Ascending aorta (tissue), 2 donors: ENCODE data around the gene CMTR1. TPM values are rescaled to one million over a fixed set of nuclear protein-coding genes. Genes with fewer than 3 reads are reported as not detected.

Experiments used
- DNase-seq, 2 donors: peaks; one replicate each; pipeline ENCODE4 v3.0.0-alpha.2; 2019; ENCODE audit warnings: low spot score in 2 of 2
- H3K27ac ChIP-seq, 2 donors: fragments of 200-600 bp; sonication (generic); one replicate each; pipeline ENCODE4 v1.5.1; 2016 to 2017; ENCODE audit warnings: mild to moderate bottlenecking in 1 of 2
- H3K27me3 ChIP-seq: fragments of 200-600 bp; sonication (generic); one replicate; pipeline ENCODE4 v1.5.1; 2017
- H3K36me3 ChIP-seq, 2 donors: fragments of 200-600 bp; sonication (generic); one replicate each; pipeline ENCODE4 v1.5.1; 2016
- H3K4me1 ChIP-seq, 2 donors: fragments of 200-600 bp; sonication (generic); one replicate each; pipeline ENCODE4 v1.5.1; 2016 to 2017; ENCODE audit warnings: mild to moderate bottlenecking in 1 of 2
- H3K4me3 ChIP-seq, 2 donors: fragments of 200-600 bp; sonication (generic); one replicate each; pipeline ENCODE4 v1.5.1; 2016 to 2017; ENCODE audit warnings: mild to moderate bottlenecking in 1 of 2
- H3K9me3 ChIP-seq, 2 donors: fragments of 200-600 bp; sonication (generic); one replicate each; pipeline ENCODE4 v1.5.1; 2016
- intact Hi-C: fragments of 100-400 bp; cut with DNase I; formaldehyde crosslinking; loops from one replicate; pipeline ENCODE4 v1.15.1; 2023
- total RNA-seq: library from RNA; depleted of rRNA; stranded (reverse); fragments of >200 nt; gene quantifications from one replicate; pipeline ENCODE4 v1.1.0, GENCODE V29; 2016
- TF ChIP-seq, protein P1 (sequence below), 3 experiments: fragments of 200-600 bp in 2 of 3; fragments of 450-650 bp in 1 of 3; sonication (generic) in 2 of 3; IDR thresholded peaks; one replicate each; pipeline ENCODE4 v1.5.1; 2016 to 2019; ENCODE audit warnings: antibody characterized with exemption in 3 of 3, mild to moderate bottlenecking in 1 of 3, moderate library complexity in 1 of 3

The CMTR1 gene
- total RNA-seq, 1 donor from 2014 or later: 24.5 TPM

DNA sequence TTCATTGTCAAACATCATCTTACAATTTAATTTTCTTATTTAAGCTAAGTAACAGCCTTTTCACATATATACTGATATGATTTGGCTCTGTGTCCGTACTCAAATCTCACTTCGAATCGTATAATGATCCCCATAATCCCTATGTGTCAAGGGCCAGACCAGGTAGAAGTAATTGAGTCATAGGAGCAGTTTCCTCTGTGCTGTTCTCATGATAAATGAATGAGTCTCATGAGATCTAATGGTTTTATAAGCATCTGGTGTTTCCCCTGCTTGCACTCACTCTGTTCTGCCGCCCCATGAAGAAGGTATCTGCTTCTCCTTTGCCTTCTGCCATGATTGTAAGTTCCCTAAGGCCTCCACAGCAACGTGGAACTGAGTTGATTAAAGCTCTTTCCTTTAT, 25.1 kb upstream of the CMTR1 start:
- H3K4me1 ChIP-seq: peaks cover 0 to 3% of the 10 kb centered on the region in 2 donors
- H3K27ac ChIP-seq: no peak overlapping the region
- TF ChIP-seq, protein P1, sequence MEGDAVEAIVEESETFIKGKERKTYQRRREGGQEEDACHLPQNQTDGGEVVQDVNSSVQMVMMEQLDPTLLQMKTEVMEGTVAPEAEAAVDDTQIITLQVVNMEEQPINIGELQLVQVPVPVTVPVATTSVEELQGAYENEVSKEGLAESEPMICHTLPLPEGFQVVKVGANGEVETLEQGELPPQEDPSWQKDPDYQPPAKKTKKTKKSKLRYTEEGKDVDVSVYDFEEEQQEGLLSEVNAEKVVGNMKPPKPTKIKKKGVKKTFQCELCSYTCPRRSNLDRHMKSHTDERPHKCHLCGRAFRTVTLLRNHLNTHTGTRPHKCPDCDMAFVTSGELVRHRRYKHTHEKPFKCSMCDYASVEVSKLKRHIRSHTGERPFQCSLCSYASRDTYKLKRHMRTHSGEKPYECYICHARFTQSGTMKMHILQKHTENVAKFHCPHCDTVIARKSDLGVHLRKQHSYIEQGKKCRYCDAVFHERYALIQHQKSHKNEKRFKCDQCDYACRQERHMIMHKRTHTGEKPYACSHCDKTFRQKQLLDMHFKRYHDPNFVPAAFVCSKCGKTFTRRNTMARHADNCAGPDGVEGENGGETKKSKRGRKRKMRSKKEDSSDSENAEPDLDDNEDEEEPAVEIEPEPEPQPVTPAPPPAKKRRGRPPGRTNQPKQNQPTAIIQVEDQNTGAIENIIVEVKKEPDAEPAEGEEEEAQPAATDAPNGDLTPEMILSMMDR (IDR thresholded peaks at IDR 0.05): no peak
- no peaks in the 10 kb centered on the region for H3K27me3 ChIP-seq
- H3K36me3 ChIP-seq: no peaks in the 10 kb centered on the region
- intact Hi-C loops: no loop called here
- no peaks in the 10 kb centered on the region for H3K9me3 ChIP-seq
- no peak for DNase-seq
- H3K4me3 ChIP-seq: no peak overlapping the region

DNA sequence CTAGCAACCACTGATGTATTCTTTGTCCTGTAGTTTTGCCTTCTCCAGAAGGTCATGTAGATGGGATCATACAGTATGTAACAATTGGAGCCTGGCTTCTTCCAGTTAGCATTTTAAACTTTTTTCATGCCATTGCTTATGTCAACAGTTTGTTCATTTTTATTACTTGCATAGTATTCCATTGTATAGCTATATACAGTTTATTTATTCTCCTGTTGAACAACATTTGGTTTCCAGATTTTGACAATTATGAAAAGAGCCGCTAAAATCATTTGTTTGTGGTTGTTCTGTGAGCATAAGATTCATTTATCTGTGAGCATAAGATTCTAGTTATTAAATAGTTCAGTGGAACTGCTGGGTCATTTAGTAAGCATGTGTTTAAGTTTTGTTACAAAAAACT, 23.5 kb upstream of the CMTR1 start:
- TF ChIP-seq, protein P1 (IDR thresholded peaks at IDR 0.05): no peak
- H3K27me3 ChIP-seq: no peaks in the 10 kb centered on the region
- no peak overlapping the region for H3K4me3 ChIP-seq
- no peak for DNase-seq
- peaks cover 0 to 3% of the 10 kb centered on the region in 2 donors for H3K4me1 ChIP-seq
- intact Hi-C loops: no loop called here
- no peaks in the 10 kb centered on the region for H3K9me3 ChIP-seq
- H3K27ac ChIP-seq: no peak overlapping the region
- H3K36me3 ChIP-seq: no peaks in the 10 kb centered on the region

DNA sequence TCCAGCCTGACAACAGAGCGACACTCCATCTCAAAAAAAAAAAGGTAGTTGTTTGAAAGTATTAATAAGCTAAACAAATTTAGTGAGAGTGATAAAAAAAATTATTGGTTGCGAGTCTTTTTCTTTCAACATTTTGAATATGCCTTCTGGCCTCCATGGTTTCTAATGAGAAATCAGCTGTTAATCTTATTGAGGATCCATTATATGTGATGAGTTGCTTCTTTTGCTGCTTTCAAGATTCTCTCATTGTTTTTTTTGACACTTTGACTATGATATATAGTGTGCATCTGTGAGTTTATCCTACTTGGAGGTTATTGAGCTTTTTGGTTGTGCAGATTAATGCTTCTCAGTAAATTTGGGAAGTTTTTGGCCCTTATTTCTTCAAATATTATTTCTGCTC, 15.6 kb upstream of the CMTR1 start:
- no peak for DNase-seq
- TF ChIP-seq, protein P1 (IDR thresholded peaks at IDR 0.05): no peak
- Histone ChIP-seq H3K36me3 (no peaks in the 10 kb centered on the region), H3K9me3 (no peaks in the 10 kb centered on the region), H3K4me3 (no peak overlapping the region), H3K4me1 (no peaks in the 10 kb centered on the region), H3K27ac (no peak overlapping the region), H3K27me3 (no peaks in the 10 kb centered on the region)
- intact Hi-C loops: no loop called here

DNA sequence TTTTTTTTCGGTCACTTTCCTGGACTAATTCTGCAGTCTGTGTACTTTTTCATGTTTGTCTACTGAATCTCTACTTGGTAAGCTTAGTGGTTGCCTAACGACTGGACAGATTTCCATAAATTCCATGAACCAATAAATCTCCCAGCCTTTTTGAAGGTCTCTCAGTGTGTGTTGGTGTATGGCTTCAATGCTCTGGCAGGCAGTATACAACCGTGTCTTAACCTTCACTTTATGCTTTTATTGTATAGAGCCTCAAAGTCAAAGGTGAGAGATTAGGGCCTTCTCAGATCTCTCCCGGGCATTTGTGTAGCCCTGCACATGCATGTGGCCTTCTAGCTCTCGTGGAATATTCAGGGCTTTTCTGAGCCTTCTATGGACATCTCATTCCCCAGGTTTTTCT, 14.3 kb upstream of the CMTR1 start:
- no peaks in the 10 kb centered on the region for H3K27me3 ChIP-seq
- H3K9me3 ChIP-seq: no peaks in the 10 kb centered on the region
- no peak for DNase-seq
- intact Hi-C loops: no loop called here
- no peak overlapping the region for H3K4me3 ChIP-seq
- H3K27ac ChIP-seq: no peak overlapping the region
- TF ChIP-seq, protein P1 (IDR thresholded peaks at IDR 0.05): no peak
- no peaks in the 10 kb centered on the region for H3K36me3 ChIP-seq
- no peaks in the 10 kb centered on the region for H3K4me1 ChIP-seq

DNA sequence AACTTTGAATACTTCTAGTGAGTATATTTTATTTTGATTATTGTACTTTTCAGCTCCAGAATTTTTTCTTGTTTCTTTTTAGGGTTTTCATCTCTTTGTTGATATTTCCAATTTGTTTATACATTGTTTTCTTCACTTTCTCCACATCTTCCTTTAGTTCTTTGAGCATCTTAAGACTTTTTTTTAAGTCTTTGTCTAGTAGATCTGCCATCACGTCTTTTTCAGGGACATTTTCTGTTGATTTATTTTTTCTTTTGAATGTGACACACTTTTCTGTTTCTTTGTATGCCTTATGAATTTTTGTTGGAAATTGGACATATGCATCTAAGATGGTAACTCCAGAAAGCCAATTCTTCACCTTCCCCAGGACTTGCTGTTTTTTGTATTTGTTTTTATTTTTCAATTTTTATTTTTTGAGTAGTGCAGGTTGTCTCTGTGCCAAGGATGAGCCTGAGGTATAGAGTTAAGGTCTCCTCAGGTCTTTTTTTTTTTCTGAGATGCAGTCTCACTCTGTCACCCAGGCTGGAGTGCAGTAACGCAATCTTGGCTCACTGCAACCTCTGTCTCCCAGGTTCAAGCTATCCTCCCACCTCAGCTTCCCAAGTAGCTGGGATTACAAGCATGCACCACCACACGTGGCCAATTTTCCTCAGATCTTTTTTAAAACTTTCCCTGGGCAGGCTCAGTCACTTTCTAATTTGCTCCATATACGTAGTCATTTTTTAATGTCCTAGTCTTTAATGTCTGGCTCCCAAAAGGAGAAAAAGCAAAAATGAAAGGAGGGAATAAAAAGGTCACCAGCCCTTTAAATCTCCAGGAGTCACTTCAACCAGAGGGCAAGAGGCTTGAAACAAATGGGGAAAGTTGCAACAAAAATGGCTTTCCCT, 6.7 kb upstream of the CMTR1 start:
- H3K9me3 ChIP-seq: no peaks in the 10 kb centered on the region
- no peaks in the 10 kb centered on the region for H3K36me3 ChIP-seq
- no peak for DNase-seq
- intact Hi-C loops: no loop called here
- TF ChIP-seq, protein P1 (IDR thresholded peaks at IDR 0.05): no peak
- H3K27ac ChIP-seq: no peak overlapping the region
- no peak overlapping the region for H3K4me3 ChIP-seq
- no peaks in the 10 kb centered on the region for H3K4me1 ChIP-seq
- H3K27me3 ChIP-seq: no peaks in the 10 kb centered on the region
